Osteoblast (primary cell): ENCODE data around the gene RASSF4. TPM values are rescaled to one million over a fixed set of nuclear protein-coding genes. Genes with fewer than 3 reads are reported as not detected.

ENCODE experiments used
- DNase-seq: peaks from one replicate; pipeline ENCODE4 v3.0.0; 2011; ENCODE audit warnings: low spot score, mixed read lengths; ENCODE audit not compliant: insufficient read length; ENCODE audit errors: missing footprints
- H2AFZ ChIP-seq: 2 replicates; pipeline ENCODE4 v1.6.0; 2011; ENCODE audit warnings: mild to moderate bottlenecking, low read length
- H3K27ac ChIP-seq: 2 replicates; pipeline ENCODE4 v1.5.1; 2011; ENCODE audit warnings: mild to moderate bottlenecking, low read depth, low read length, moderate library complexity
- H3K27me3 ChIP-seq: 2 replicates; pipeline ENCODE4 v1.6.0; 2012; ENCODE audit warnings: mild to moderate bottlenecking, control low read depth, inconsistent platforms, low read length, moderate library complexity; ENCODE audit not compliant: insufficient read depth
- H3K36me3 ChIP-seq: 2 replicates; pipeline ENCODE4 v1.5.1; 2011; ENCODE audit warnings: mild to moderate bottlenecking, low read length, control low read depth, moderate library complexity; ENCODE audit not compliant: insufficient read depth
- H3K4me1 ChIP-seq: 2 replicates; pipeline ENCODE4 v1.5.1; 2011; ENCODE audit warnings: mild to moderate bottlenecking, low read length, control low read depth, moderate library complexity; ENCODE audit not compliant: insufficient read depth
- H3K4me2 ChIP-seq: 2 replicates; pipeline ENCODE4 v1.6.0; 2011; ENCODE audit warnings: mild to moderate bottlenecking, low read length; ENCODE audit not compliant: insufficient read depth
- H3K4me3 ChIP-seq: fragments of 200-600 bp; sonication (generic); 3 replicates; pipeline ENCODE4 v1.5.1; 2012; ENCODE audit warnings: mild to moderate bottlenecking, low read length, inconsistent platforms; ENCODE audit not compliant: insufficient read depth
- H3K79me2 ChIP-seq: 2 replicates; pipeline ENCODE4 v1.6.0; 2012; ENCODE audit warnings: mild to moderate bottlenecking, low read length, control low read depth, inconsistent platforms; ENCODE audit not compliant: insufficient read depth
- H3K9me3 ChIP-seq: 2 replicates; pipeline ENCODE4 v1.5.1; 2011; ENCODE audit warnings: low read depth, low read length, control low read depth
- H4K20me1 ChIP-seq: 2 replicates; pipeline ENCODE4 v1.6.0; 2012; ENCODE audit warnings: mild to moderate bottlenecking, low read length, control low read depth; ENCODE audit not compliant: insufficient read depth
- CTCF ChIP-seq: IDR thresholded peaks from 2 replicates; pipeline ENCODE4 v1.5.1; 2011; ENCODE audit warnings: mild to moderate bottlenecking, low read depth, low read length, moderate library complexity; ENCODE audit errors: extremely low read depth
- total RNA-seq: library from RNA; depleted of rRNA; stranded (reverse); fragments of >200 nt; gene quantifications from 2 replicates; pipeline ENCODE4 v1.2.3, GENCODE V29; 2012

Gene RASSF4
- total RNA-seq, 1 donor: 4.0 TPM

GRCh38 chr10:44960088-44960460, 472 bp downstream of the RASSF4 start:
- TF ChIP-seq CTCF: no peak
- peaks cover 7% of the 10 kb centered on the region for H3K36me3 ChIP-seq
- peak overlapping the region; percentile 89 for H3K4me3 ChIP-seq
- H3K27me3 ChIP-seq: no peaks in the 10 kb centered on the region
- peak overlapping the region; percentile 89 for H3K4me2 ChIP-seq
- peaks cover 4% of the 10 kb centered on the region for H3K79me2 ChIP-seq
- peak overlapping the region; percentile 25 for H3K27ac ChIP-seq
- DNase-seq: peak; percentile 21
- H2AFZ ChIP-seq: peak overlapping the region; percentile 92
- H3K4me1 ChIP-seq: peaks cover 23% of the 10 kb centered on the region
- H4K20me1 ChIP-seq: no peaks in the 10 kb centered on the region
- no peaks in the 10 kb centered on the region for H3K9me3 ChIP-seq

GRCh38 chr10:44960482-44961229, 1.1 kb downstream of the RASSF4 start:
- Histone ChIP-seq H3K4me2 (peak overlapping the region; percentile 89), H3K4me1 (peaks cover 23% of the 10 kb centered on the region), H3K36me3 (peaks cover 4% of the 10 kb centered on the region), H3K9me3 (no peaks in the 10 kb centered on the region), H3K27me3 (no peaks in the 10 kb centered on the region), H3K4me3 (peak overlapping the region; percentile 89), H3K79me2 (peaks cover 4% of the 10 kb centered on the region), H2AFZ (peak overlapping the region; percentile 92), H3K27ac (no peak overlapping the region), H4K20me1 (no peaks in the 10 kb centered on the region)
- TF ChIP-seq CTCF: no peak
- DNase-seq: peak; percentile 50

- Histone ChIP-seq H3K4me1 (peaks cover 24% of the 10 kb centered on the region), H3K27me3 (no peaks in the 10 kb centered on the region), H3K36me3 (no peaks in the 10 kb centered on the region), H3K79me2 (peaks cover 4% of the 10 kb centered on the region), H2AFZ (no peak overlapping the region), H3K27ac (no peak overlapping the region), H3K9me3 (no peaks in the 10 kb centered on the region), H4K20me1 (no peaks in the 10 kb centered on the region), H3K4me3 (no peak overlapping the region), H3K4me2 (no peak overlapping the region)
- no peak for DNase-seq
- TF ChIP-seq CTCF: no peak
Measured at GRCh38 chr10:44961230-44961571, 1.6 kb downstream of the RASSF4 start.

- no peak overlapping the region for H3K4me3 ChIP-seq
- no peaks in the 10 kb centered on the region for H3K27me3 ChIP-seq
- peaks cover 30% of the 10 kb centered on the region for H3K4me1 ChIP-seq
- H3K27ac ChIP-seq: no peak overlapping the region
- H3K79me2 ChIP-seq: peaks cover 4% of the 10 kb centered on the region
- DNase-seq: peak; percentile 23
- no peaks in the 10 kb centered on the region for H4K20me1 ChIP-seq
- no peak overlapping the region for H2AFZ ChIP-seq
- H3K9me3 ChIP-seq: no peaks in the 10 kb centered on the region
- H3K36me3 ChIP-seq: no peaks in the 10 kb centered on the region
- TF ChIP-seq CTCF: no peak
- H3K4me2 ChIP-seq: no peak overlapping the region
Measured at GRCh38 chr10:44961931-44962750, 2.5 kb downstream of the RASSF4 start.
